GM12801 (cell line): ENCODE data around the gene EXOC6.

ENCODE experiments used
- TF ChIP-seq, protein P1 (sequence below): IDR thresholded peaks from one replicate; pipeline ENCODE4 v1.5.1; 2011; ENCODE audit warnings: control low read depth; ENCODE audit not compliant: insufficient read length; ENCODE audit errors: extremely low read depth

The EXOC6 gene, protein sequence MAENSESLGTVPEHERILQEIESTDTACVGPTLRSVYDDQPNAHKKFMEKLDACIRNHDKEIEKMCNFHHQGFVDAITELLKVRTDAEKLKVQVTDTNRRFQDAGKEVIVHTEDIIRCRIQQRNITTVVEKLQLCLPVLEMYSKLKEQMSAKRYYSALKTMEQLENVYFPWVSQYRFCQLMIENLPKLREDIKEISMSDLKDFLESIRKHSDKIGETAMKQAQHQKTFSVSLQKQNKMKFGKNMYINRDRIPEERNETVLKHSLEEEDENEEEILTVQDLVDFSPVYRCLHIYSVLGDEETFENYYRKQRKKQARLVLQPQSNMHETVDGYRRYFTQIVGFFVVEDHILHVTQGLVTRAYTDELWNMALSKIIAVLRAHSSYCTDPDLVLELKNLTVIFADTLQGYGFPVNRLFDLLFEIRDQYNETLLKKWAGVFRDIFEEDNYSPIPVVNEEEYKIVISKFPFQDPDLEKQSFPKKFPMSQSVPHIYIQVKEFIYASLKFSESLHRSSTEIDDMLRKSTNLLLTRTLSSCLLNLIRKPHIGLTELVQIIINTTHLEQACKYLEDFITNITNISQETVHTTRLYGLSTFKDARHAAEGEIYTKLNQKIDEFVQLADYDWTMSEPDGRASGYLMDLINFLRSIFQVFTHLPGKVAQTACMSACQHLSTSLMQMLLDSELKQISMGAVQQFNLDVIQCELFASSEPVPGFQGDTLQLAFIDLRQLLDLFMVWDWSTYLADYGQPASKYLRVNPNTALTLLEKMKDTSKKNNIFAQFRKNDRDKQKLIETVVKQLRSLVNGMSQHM

DNA sequence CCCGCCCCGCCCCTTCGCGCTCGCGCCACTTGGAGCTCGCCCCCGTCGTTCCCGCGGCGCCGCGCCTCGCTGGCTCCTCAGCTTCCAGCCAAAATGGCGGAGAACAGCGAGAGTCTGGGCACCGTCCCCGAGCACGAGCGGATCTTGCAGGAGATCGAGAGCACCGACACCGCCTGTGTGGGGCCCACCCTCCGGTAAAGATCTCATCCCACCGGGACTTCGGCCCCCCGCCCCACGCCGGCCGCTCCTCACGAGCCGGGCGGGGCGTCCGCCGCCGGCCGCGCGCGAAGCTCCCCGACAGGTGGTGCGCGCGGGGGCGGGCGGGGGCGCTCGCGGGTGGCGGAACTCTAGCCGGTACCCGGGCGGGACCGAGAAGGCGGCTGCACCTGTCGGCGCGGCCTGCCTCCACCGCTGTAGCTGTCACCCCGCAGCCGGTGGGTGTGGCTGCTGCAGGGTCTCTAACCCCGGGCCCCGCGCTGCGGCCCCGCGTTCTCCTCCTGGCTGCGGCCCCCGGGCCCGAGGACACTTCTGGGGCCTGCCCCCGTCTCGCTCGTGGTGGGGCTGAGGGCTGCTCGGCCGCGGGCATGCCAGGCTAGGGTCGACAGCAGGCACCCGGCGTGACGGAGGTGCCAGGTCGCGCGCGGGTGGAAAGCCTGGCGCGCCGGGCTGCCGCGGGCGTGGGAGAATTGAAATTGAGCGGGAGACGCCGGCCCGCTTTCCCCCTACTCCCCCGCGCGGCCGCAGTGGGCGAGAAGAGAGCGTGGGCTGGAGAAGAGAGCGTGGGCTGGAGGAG is at the start of gene EXOC6:
TSS of gene EXOC6 (plus strand) at position 80 of the 793 bp plus-strand sequence. CDS start at position 94, 14 bp downstream.
- TF ChIP-seq, protein P1, sequence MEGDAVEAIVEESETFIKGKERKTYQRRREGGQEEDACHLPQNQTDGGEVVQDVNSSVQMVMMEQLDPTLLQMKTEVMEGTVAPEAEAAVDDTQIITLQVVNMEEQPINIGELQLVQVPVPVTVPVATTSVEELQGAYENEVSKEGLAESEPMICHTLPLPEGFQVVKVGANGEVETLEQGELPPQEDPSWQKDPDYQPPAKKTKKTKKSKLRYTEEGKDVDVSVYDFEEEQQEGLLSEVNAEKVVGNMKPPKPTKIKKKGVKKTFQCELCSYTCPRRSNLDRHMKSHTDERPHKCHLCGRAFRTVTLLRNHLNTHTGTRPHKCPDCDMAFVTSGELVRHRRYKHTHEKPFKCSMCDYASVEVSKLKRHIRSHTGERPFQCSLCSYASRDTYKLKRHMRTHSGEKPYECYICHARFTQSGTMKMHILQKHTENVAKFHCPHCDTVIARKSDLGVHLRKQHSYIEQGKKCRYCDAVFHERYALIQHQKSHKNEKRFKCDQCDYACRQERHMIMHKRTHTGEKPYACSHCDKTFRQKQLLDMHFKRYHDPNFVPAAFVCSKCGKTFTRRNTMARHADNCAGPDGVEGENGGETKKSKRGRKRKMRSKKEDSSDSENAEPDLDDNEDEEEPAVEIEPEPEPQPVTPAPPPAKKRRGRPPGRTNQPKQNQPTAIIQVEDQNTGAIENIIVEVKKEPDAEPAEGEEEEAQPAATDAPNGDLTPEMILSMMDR = no peak

DNA sequence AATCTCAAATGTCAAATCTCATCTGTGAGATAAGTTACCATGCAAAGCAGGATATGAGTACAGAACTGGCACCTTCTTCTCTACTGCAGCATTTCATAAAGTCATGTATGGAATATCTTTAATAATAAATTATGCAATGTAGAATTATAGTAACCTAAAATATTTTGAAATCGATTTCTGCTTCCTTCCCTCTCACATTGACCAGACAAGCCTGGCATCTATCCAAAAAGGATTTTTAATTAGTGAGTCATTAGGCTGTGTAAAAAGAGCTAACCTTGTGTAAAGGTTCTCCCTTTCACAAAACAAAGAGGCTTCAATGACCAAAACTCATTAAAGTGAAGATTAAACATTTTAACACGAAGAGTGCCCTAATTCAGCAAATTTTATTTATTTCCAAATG is 48.8 kb upstream of the EXOC6 start:
- TF ChIP-seq, protein P1 = no peak

DNA sequence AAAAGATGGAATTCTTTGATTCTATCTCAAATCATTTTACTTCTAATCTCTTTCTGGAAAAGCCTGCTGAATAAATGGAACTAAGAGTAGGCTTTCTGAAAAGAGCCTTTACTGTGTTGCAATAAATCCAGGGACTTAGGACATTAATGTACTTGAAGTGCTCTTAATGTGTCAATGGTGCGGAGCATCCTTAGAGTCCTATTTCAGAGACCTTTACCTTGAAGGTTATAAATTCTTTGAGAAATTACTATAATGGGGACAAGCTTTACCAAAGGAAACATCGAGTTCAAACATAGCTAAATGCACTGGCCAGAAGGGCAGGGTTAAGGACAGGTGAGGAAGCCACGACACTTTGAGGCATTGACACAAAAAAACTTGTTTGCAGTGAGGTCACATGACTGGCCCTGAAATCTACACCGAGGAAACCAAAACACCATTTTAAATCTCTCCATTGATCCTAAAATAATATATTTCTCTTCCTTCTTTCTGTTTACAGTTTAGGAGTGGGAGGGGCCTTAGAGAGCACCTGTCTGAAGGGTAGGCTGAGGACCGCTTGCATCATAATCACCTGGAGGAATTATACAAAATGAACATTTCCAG is 48.1 kb upstream of the EXOC6 start:
- TF ChIP-seq, protein P1 = no peak

DNA sequence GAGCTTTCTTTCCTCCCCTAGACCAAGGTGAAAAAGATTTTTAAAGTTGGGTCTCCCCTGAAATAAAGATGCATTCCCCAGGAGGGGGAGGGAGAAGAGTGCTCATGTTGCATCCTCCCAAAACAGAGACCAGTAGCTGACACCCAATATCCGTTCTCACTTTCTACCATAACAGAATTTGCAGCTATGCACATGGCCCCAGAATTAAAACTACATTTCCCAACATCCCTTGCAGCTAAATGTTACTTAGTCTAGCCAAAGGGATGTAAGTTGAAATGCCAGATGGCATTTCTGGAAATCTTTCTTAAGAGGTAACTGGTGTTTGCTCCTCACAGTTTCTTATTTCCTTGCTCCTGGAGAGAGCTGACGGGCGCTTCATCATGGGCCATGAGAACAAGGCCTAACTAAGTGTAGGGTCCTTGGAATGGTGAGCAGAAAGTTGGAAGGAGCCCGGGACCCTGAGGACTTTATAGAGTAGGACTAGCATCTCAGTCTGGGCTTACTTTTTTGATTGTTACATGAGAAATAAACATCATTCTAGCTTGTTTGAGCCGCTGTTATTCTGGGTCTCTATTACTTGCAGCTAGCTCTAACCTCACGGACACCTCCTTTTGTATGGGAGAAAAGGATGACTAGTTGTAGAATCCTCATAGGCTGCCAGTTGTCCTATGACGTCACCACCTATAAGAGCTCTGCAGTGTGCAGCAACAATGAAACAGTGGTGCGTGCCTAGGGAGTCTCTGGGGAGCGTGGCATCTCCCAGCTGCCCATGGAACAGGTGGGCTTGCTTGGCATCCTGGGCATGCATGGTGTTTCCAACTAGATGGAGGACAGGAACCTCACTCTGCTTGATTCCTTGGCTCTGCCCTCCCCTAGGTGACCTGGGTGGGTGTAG is 46.1 kb upstream of the EXOC6 start:
- TF ChIP-seq, protein P1 = no peak

DNA sequence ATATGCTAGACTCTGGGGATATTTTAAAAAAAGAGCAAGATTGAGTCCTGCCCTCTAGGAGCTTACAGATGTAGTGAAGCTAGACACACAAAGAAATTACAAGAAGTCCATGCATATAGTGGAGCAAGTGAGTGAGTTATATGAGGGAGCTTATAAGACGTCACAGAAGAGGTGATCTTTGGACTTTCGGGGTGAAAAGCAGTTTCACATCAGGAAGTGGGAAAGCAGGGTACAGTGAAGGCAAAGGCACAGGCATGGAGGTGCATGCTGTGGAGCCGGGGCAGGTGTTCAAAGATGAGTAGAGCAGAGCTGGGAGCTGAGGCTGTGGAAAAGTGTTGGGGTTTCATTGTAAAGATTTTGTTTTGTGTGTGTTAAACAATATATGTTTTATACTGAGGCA is 38.5 kb upstream of the EXOC6 start:
- TF ChIP-seq, protein P1 = no peak

DNA sequence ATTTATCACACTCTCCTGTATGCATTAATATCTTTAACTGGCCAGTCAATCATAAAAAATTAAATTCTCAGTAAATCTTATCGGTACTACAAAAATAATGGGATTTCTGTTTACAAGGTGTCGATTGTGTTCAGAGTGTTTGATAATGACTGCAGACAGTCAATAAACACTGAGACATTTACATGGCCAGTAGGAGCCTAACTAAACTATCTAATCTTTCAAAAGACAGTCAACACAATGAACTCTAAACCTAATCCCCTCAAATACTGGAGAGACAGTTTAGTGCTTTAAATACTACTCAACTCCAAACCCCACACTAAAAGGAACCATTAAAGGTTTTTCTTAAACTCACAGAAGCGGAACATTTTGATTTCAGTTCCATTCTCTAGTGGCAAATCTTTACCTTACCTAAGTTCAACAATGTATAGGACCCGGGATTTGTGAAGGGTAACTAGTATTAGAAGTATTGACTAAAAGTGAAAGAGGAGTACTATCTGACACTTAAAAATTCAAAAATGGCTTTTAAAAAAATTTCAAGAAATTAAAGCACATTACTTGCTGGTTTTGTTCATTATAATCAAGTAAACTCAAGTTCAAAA is 37.3 kb upstream of the EXOC6 start:
- TF ChIP-seq, protein P1 = no peak
